H9 (cell line): Measurements from ENCODE around the gene KCNAB1. TPM values are rescaled to one million over a fixed set of nuclear protein-coding genes. Genes with fewer than 3 reads are reported as not detected.

Experiments
- DNase-seq: peaks from one replicate; pipeline ENCODE4 v3.0.0-alpha.2; 2017
- H2AFZ ChIP-seq: one replicate; pipeline ENCODE4 v1.6.1; 2013; ENCODE audit warnings: mild to moderate bottlenecking, low read length, control low read depth, moderate library complexity
- H2AK5ac ChIP-seq: 2 replicates; pipeline ENCODE4 v1.6.1; 2013; ENCODE audit warnings: low read length, control low read depth, mixed read lengths; ENCODE audit not compliant: insufficient read length
- H2BK120ac ChIP-seq: one replicate; pipeline ENCODE4 v1.6.1; 2013; ENCODE audit warnings: low read depth, mild to moderate bottlenecking, low read length, control low read depth, inconsistent platforms; ENCODE audit not compliant: poor library complexity, severe bottlenecking
- H2BK12ac ChIP-seq: 2 replicates; pipeline ENCODE4 v1.6.1; 2013; ENCODE audit warnings: low read length, control low read depth, mixed read lengths, low read depth; ENCODE audit not compliant: insufficient read length
- H2BK15ac ChIP-seq: 2 replicates; pipeline ENCODE4 v1.6.1; 2013; ENCODE audit warnings: low read depth, low read length, control low read depth
- H2BK20ac ChIP-seq: one replicate; pipeline ENCODE4 v1.6.1; 2013; ENCODE audit warnings: low read depth, mild to moderate bottlenecking, low read length, control low read depth, inconsistent platforms; ENCODE audit not compliant: poor library complexity, severe bottlenecking
- H2BK5ac ChIP-seq: 2 replicates; pipeline ENCODE4 v1.6.1; 2013; ENCODE audit warnings: low read length, control low read depth, mixed read lengths; ENCODE audit not compliant: insufficient read length
- H3K14ac ChIP-seq: 2 replicates; pipeline ENCODE4 v1.6.1; 2013; ENCODE audit warnings: low read length, control low read depth; ENCODE audit not compliant: insufficient read depth
- H3K18ac ChIP-seq: 2 replicates; pipeline ENCODE4 v1.6.1; 2013; ENCODE audit warnings: low read depth, mild to moderate bottlenecking, mixed read lengths, low read length, control low read depth; ENCODE audit not compliant: insufficient read length
- H3K23ac ChIP-seq: 2 replicates; pipeline ENCODE4 v1.6.1; 2013; ENCODE audit warnings: low read length, control low read depth, mixed read lengths, low read depth; ENCODE audit not compliant: insufficient read length
- H3K23me2 ChIP-seq: 2 replicates; pipeline ENCODE4 v1.6.1; 2013; ENCODE audit warnings: low read depth, mild to moderate bottlenecking, mixed read lengths, low read length, control low read depth; ENCODE audit not compliant: insufficient read length, poor library complexity, severe bottlenecking
- H3K27ac ChIP-seq: 2 replicates; pipeline ENCODE4 v1.5.1; 2013; ENCODE audit warnings: low read length, control low read depth, mixed read lengths, low read depth; ENCODE audit not compliant: insufficient read length
- H3K27me3 ChIP-seq: 2 replicates; pipeline ENCODE4 v1.6.1; 2013; ENCODE audit warnings: low read length, control low read depth, inconsistent platforms; ENCODE audit not compliant: insufficient read depth
- H3K4ac ChIP-seq: 2 replicates; pipeline ENCODE4 v1.6.1; 2013; ENCODE audit warnings: low read depth, mild to moderate bottlenecking, control low read depth, inconsistent platforms, low read length, moderate library complexity
- H3K4me1 ChIP-seq: 2 replicates; pipeline ENCODE4 v1.6.1; 2013; ENCODE audit warnings: low read length, control low read depth, inconsistent platforms; ENCODE audit not compliant: insufficient read depth
- H3K4me2 ChIP-seq: 2 replicates; pipeline ENCODE4 v1.6.1; 2013; ENCODE audit warnings: low read length, control low read depth, mixed read lengths; ENCODE audit not compliant: insufficient read length, insufficient read depth
- H3K56ac ChIP-seq: 2 replicates; pipeline ENCODE4 v1.6.1; 2013; ENCODE audit warnings: low read depth, mild to moderate bottlenecking, mixed read lengths, low read length, control low read depth; ENCODE audit not compliant: insufficient read length
- H3K79me1 ChIP-seq: 2 replicates; pipeline ENCODE4 v1.6.1; 2013; ENCODE audit warnings: low read depth, mild to moderate bottlenecking, moderate library complexity, low read length, control low read depth, inconsistent platforms; ENCODE audit not compliant: insufficient read depth, poor library complexity, severe bottlenecking
- H3K79me2 ChIP-seq: 2 replicates; pipeline ENCODE4 v1.6.1; 2013; ENCODE audit warnings: low read length, control low read depth, inconsistent platforms; ENCODE audit not compliant: insufficient read depth
- H3K9ac ChIP-seq: 2 replicates; pipeline ENCODE4 v1.6.1; 2013; ENCODE audit warnings: low read length, control low read depth, mixed read lengths; ENCODE audit not compliant: insufficient read length; ENCODE audit errors: extremely low read depth
- H3K9me3 ChIP-seq: one replicate; pipeline ENCODE4 v1.6.1; 2013; ENCODE audit warnings: low read depth, low read length, inconsistent platforms; ENCODE audit not compliant: control insufficient read depth
- H3T11ph ChIP-seq: one replicate; pipeline ENCODE4 v1.6.1; 2013; ENCODE audit warnings: mild to moderate bottlenecking, low read length, control low read depth, inconsistent platforms
- H4K20me1 ChIP-seq: one replicate; pipeline ENCODE4 v1.6.1; 2013; ENCODE audit not compliant: control insufficient read depth, insufficient read length, insufficient read depth
- H4K5ac ChIP-seq: 2 replicates; pipeline ENCODE4 v1.6.1; 2013; ENCODE audit warnings: low read depth, mild to moderate bottlenecking, mixed read lengths, low read length, control low read depth; ENCODE audit not compliant: insufficient read length
- H4K8ac ChIP-seq: replicated peaks from 2 replicates; pipeline ENCODE4 v1.6.1; 2013; ENCODE audit warnings: low read length, control low read depth, mixed read lengths, low read depth; ENCODE audit not compliant: insufficient read length
- H4K91ac ChIP-seq: 2 replicates; pipeline ENCODE4 v1.6.1; 2013; ENCODE audit warnings: low read depth, mild to moderate bottlenecking, moderate library complexity, mixed read lengths, low read length, control low read depth; ENCODE audit not compliant: insufficient read length
- H3K27ac Mint-ChIP-seq, 3 experiments: 2 replicates in 2 of 3; 3 replicates in 1 of 3; pipeline ENCODE4 v1.8.0; 2020 to 2021; ENCODE audit warnings: mixed read lengths in 3 of 3, mild to moderate bottlenecking in 1 of 3, moderate library complexity in 1 of 3
- H3K27me3 Mint-ChIP-seq: 2 replicates; pipeline ENCODE4 v1.8.0; 2021; ENCODE audit warnings: low read depth, mild to moderate bottlenecking, moderate library complexity, mixed read lengths
- H3K36me3 Mint-ChIP-seq, 3 experiments: 2 replicates in 2 of 3; 3 replicates in 1 of 3; pipeline ENCODE4 v1.8.0; 2020 to 2021; ENCODE audit warnings: low read depth in 3 of 3, mixed read lengths in 3 of 3; ENCODE audit not compliant: insufficient read depth in 1 of 3
- H3K4me1 Mint-ChIP-seq, 2 experiments: 2 replicates each; pipeline ENCODE4 v1.8.0; 2020; ENCODE audit warnings: mixed read lengths in 2 of 2
- H3K4me3 Mint-ChIP-seq, 2 experiments: 2 replicates in 1 of 2; 3 replicates in 1 of 2; pipeline ENCODE4 v1.8.0; 2020 to 2021; ENCODE audit warnings: mild to moderate bottlenecking in 2 of 2, mixed read lengths in 2 of 2, moderate library complexity in 1 of 2
- H3K9me3 Mint-ChIP-seq, 2 experiments: 2 replicates in 1 of 2; 3 replicates in 1 of 2; pipeline ENCODE4 v1.8.0; 2020; ENCODE audit warnings: mild to moderate bottlenecking in 2 of 2, mixed read lengths in 2 of 2, moderate library complexity in 1 of 2
- total RNA-seq: library from RNA; stranded (reverse); gene quantifications from 2 replicates; pipeline ENCODE4 v1.2.1, GENCODE V29; 2021
- TF ChIP-seq, protein P1 (sequence below): fragments of 200-600 bp; sonication (generic); conservative IDR thresholded peaks from 3 replicates; pipeline ENCODE4 v1.8.0; 2021; ENCODE audit warnings: antibody characterized with exemption, mild to moderate bottlenecking

The KCNAB1 gene
- total RNA-seq, 1 experiment from 2014 or later, result 3.7 TPM

DNA sequence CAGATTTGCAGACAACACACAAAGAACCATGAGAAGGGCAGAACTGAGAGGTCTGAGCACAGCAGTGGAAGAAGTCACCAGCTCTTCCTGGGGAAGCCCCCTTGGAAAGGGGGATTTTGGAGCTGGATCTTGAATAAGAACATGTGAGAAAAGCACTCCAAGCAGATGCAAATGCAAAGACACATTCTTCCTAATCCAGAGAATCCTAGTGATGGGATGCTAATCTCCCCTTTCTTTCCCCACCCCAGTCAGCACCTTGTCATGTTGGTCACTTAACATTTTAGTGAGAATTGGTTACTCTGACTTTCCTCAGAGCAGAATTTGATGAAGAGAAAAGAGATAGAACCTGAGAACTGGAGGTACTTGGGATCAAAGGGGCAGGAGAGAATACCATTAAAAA lies 286.0 kb downstream of the KCNAB1 start:
- no peak overlapping the region for H2BK15ac ChIP-seq
- H2AFZ ChIP-seq, result no peak overlapping the region
- H2AK5ac ChIP-seq, result no peak overlapping the region
- H3K4ac ChIP-seq, result no peak overlapping the region
- H3K4me1 Mint-ChIP-seq, result peaks cover 21% of the 10 kb centered on the region in 2 experiments
- no peak overlapping the region for H3K14ac ChIP-seq
- H3K36me3 Mint-ChIP-seq, result no peaks in the 10 kb centered on the region
- H3K27me3 Mint-ChIP-seq, result no peaks in the 10 kb centered on the region
- no peak overlapping the region for H3K23ac ChIP-seq
- H2BK120ac ChIP-seq, result no peak overlapping the region
- no peak overlapping the region for H3T11ph ChIP-seq
- no peak overlapping the region for H3K18ac ChIP-seq
- no peak overlapping the region for H3K27ac ChIP-seq
- no peaks in the 10 kb centered on the region for H3K79me1 ChIP-seq
- TF ChIP-seq, protein P1, sequence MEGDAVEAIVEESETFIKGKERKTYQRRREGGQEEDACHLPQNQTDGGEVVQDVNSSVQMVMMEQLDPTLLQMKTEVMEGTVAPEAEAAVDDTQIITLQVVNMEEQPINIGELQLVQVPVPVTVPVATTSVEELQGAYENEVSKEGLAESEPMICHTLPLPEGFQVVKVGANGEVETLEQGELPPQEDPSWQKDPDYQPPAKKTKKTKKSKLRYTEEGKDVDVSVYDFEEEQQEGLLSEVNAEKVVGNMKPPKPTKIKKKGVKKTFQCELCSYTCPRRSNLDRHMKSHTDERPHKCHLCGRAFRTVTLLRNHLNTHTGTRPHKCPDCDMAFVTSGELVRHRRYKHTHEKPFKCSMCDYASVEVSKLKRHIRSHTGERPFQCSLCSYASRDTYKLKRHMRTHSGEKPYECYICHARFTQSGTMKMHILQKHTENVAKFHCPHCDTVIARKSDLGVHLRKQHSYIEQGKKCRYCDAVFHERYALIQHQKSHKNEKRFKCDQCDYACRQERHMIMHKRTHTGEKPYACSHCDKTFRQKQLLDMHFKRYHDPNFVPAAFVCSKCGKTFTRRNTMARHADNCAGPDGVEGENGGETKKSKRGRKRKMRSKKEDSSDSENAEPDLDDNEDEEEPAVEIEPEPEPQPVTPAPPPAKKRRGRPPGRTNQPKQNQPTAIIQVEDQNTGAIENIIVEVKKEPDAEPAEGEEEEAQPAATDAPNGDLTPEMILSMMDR, result no peak
- H3K4me3 Mint-ChIP-seq, result no peak overlapping the region
- H4K5ac ChIP-seq, result no peak overlapping the region
- no peaks in the 10 kb centered on the region for H3K4me1 ChIP-seq
- H3K9me3 Mint-ChIP-seq, result no peaks in the 10 kb centered on the region; a peak in 1 of 5 replicates
- no peaks in the 10 kb centered on the region for H3K9me3 ChIP-seq
- H4K20me1 ChIP-seq, result no peaks in the 10 kb centered on the region
- no peak overlapping the region for H2BK12ac ChIP-seq
- no peak overlapping the region for H4K8ac ChIP-seq
- H4K91ac ChIP-seq, result no peak overlapping the region
- no peak for DNase-seq
- no peak overlapping the region for H3K4me2 ChIP-seq
- H3K79me2 ChIP-seq, result no peaks in the 10 kb centered on the region
- no peak overlapping the region for H3K56ac ChIP-seq
- no peaks in the 10 kb centered on the region for H3K23me2 ChIP-seq
- peak overlapping the region in 2 of 3 experiments; percentile 1 to 35; a peak in 3 of 7 replicates for H3K27ac Mint-ChIP-seq
- H3K9ac ChIP-seq, result no peak overlapping the region
- H2BK20ac ChIP-seq, result no peak overlapping the region
- H2BK5ac ChIP-seq, result no peak overlapping the region
- no peaks in the 10 kb centered on the region for H3K27me3 ChIP-seq
